ENCODE measurements around the gene PRR15L.
"Not testable (repeated sequence)": the region's sequence is repeated elsewhere in the genome, so short reads cannot be mapped to it uniquely, and the experiment has no call there.

Gene PRR15L

GRCh38 chr17:47956791-47957590 is 692 bp downstream of the PRR15L start:
- DNase-seq, result peak; percentile 66 to 89

GRCh38 chr17:47955497-47956461 is 1.9 kb downstream of the PRR15L start:
- peak; percentile 47 to 74 for DNase-seq

- no peak for DNase-seq
Measured at GRCh38 chr17:47953909-47954308, 3.8 kb downstream of the PRR15L start.

- no peak for DNase-seq
Measured at GRCh38 chr17:47952171-47953021, 5.3 kb downstream of the PRR15L start.

GRCh38 chr17:47950448-47950847 is 7.2 kb downstream of the PRR15L start:
- no peak for DNase-seq

- peak; percentile 50 to 86 for DNase-seq
Measured at GRCh38 chr17:47949946-47950345, 7.7 kb downstream of the PRR15L start.

GRCh38 chr17:47949197-47949759 is 8.4 kb downstream of the PRR15L start:
- DNase-seq, result peak; percentile 86 to 90

- no peak for DNase-seq
Measured at GRCh38 chr17:47948706-47949196, 8.9 kb downstream of the PRR15L start.

GRCh38 chr17:47946929-47947397 is 10.7 kb downstream of the PRR15L start:
- DNase-seq, result peak; percentile 86 to 93

- no peak for DNase-seq
Measured at GRCh38 chr17:47946516-47946915, 11.2 kb downstream of the PRR15L start.

- no peak for DNase-seq
Measured at GRCh38 chr17:47945529-47946508, 11.9 kb downstream of the PRR15L start.

- no peak for DNase-seq
Measured at GRCh38 chr17:47945080-47945479, 12.6 kb downstream of the PRR15L start.

GRCh38 chr17:47942568-47942967 is 15.1 kb downstream of the PRR15L start:
- DNase-seq, result no peak

- no peak for DNase-seq
Measured at GRCh38 chr17:47942096-47942510, 15.6 kb downstream of the PRR15L start.

- DNase-seq, result peak; percentile 99 to 100
Measured at GRCh38 chr17:47941246-47942095, 16.2 kb downstream of the PRR15L start, which contains the start of gene PNPO. Gene PNPO (plus strand): TSS chr17:47941571. CDS start chr17:47941676, 105 bp downstream.

- DNase-seq, result no peak
Measured at GRCh38 chr17:47937941-47938340, 19.7 kb downstream of the PRR15L start.

GRCh38 chr17:47935961-47936360 is 21.7 kb downstream of the PRR15L start:
- DNase-seq, result no peak

GRCh38 chr17:47935468-47935867 is 22.2 kb downstream of the PRR15L start:
- not testable (repeated sequence) for DNase-seq

- DNase-seq, result no peak
Measured at GRCh38 chr17:47934856-47935255, 22.8 kb downstream of the PRR15L start.

- no peak for DNase-seq
Measured at GRCh38 chr17:47931848-47932247, 25.8 kb downstream of the PRR15L start.

All from NCI-H2081 (cell line).